8988T (cell line): Measurements from ENCODE around the gene SPATA31C1.
"Not testable (repeated sequence)": the region's sequence is repeated elsewhere in the genome, so short reads cannot be mapped to it uniquely, and the experiment has no call there.

Experiments
- DNase-seq: peaks from one replicate; pipeline ENCODE4 v3.0.0; 2011

Gene SPATA31C1

GRCh38 chr9:87887661-87888480 is 29.9 kb upstream of the SPATA31C1 start:
- DNase-seq = no peak

GRCh38 chr9:87888501-87888900 is 29.3 kb upstream of the SPATA31C1 start:
- DNase-seq = no peak

DNA sequence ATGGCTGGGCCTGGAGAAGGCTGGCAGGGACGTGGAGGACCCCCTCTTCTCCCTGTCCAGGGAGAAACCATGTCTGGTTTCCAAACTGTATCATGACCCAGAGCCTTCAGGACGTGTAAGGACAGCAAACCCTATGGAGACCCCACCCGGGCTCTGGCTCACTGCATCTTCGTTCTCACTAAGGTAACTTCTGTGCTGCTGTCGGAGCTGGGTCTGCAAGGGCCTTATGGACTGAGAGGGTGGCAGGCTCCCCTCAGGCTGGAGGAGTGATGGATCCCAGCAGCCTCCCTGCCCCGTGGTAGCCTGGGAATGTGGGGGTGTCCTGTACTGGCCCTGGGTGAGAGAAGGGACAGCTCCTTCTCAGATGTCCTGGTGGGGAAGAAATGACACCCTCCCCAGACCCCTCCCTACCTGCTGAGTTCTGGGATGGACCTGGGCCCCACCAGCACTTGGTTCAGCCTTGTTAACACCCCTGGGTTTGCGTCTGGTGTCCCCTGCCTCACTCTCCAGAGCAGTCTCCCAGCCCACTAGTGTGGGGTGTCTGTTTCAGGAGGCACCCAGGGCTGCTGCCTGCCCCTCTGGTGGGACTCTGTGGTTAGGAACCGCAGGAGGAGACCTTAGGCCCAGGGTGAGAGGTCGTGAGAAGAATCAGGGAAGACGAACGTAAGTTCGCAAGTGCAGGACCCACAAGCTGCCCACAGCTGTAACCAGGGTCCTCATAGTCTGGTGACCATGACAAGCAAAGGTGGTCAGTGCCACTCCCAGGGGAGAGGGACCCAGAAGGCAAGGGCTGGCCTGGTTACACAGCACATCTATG is 28.5 kb upstream of the SPATA31C1 start:
- no peak for DNase-seq

DNA sequence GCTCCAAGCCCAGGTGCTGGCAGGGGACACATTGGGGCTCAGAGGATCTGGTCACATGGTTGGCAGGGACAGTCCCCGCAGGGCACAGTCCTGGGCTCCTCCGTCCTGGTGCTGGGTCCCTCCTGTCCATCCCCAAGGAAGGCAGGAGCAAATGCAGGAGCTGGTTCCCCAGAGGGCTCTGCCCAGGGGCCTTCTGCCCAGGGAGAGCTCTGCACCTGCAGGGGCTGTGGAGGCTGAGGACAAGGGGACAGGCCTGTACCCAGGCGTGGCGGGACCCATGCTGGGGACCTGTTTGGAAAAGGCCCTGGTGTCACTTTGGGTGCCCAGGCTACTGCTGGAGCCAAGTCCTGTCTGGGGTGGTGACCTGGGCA is 27.9 kb upstream of the SPATA31C1 start:
- no peak for DNase-seq

DNA sequence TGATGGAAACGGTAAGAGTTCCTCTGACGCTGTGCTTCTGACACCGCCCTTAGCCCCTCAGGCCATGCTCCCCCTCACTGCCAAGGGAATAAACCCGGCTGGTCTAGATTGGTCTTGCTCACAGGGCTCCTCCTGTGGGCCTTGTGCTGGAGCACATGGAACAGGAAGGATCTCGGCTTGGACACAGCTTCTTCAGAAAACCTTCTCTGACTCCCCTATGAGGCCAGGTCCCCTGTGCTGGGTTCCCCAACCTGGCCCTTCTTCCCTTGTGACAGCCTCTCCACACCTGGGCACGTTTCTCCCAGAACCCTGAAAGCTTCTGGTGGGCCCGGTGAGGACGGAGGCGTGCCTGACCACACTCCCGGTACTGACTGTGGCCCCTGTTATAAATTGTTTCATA is 26.9 kb upstream of the SPATA31C1 start:
- no peak for DNase-seq

DNA sequence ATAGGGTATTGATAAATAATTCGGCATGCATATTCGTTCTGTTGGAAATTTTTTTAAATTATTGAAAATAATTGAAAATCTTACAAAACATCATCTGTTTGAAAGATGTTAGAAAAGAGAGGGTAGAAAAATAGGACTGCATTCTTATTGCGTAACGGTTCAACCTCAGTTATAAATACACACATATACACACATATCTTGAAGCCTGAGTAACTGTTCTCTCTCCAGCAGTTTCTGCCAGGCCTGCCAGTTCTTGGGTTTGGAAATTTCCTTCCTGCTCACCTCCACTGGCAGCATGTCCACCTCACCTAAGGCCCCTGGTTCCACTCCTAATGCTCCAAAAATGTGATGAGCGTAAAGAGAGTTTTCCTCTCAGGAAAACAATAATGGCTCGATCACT is 26.0 kb upstream of the SPATA31C1 start:
- no peak for DNase-seq

DNA sequence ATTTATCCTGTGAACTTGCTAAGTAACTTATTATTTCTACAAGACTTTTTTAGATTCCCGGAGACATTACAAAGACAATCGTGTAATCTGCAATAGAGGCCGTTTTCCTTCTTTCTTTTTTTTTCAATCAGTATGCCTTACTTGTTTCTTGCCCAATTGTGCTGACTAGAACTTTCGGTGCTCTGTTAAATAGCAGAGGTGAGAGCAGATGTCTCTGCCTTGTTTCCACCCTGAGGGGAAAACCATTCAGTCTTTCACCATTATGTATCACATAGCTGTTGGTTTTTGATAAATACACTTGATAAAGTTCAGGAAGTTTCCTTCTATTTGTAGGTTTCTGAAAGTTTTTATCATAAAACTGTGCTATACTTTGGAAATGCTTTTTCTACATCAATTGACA is 24.8 kb upstream of the SPATA31C1 start:
- DNase-seq = no peak

DNA sequence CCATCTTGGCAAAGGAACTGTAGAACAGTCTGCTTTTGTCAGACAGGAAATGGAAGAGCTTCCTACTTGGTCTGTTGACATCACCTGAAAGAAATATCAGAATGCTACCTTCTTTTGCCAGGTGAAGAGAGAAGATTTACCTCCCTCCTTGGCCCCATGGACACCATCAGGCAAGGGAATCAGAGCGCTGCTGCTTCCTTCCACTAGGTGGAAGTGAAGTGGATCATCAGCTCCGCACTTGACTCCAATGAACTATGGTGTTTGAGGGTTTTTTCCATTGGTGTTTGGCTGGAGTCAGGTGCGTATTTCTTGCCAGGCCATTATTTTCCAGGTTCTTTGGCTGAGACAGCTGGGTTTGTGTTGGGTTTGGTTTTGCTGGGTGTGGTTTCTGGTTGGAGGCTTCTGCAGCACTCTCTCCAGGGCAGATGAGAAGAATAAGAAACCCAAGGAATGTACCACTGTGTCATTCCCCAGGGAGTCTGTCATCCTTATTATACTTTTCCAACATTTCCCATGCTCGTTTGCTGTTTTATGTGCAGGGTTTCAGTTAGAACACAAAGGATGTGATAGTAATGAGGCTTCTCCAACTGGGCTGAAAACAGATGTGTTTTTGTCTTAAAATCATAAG is 22.6 kb upstream of the SPATA31C1 start:
- no peak for DNase-seq

GRCh38 chr9:87896891-87897290 is 20.9 kb upstream of the SPATA31C1 start:
- no peak for DNase-seq

DNA sequence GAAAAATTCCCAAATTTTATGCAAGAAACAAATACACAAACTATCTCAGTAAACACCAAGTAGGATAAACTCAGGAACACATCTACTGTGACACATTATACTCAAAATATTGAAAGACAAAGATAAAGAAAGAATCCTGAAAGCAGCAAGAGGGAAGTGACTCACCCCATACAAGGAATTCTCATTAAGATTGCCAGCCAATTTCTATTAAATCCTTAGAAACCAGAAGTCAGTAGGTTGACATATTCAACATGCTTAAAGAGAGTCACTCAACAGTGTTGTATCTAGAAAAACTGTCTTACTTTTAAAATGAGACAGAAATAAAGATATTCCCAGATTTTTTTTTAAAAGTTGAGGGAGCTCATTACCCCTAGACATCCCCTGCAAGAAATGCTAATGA is 19.6 kb upstream of the SPATA31C1 start:
- no peak for DNase-seq

DNA sequence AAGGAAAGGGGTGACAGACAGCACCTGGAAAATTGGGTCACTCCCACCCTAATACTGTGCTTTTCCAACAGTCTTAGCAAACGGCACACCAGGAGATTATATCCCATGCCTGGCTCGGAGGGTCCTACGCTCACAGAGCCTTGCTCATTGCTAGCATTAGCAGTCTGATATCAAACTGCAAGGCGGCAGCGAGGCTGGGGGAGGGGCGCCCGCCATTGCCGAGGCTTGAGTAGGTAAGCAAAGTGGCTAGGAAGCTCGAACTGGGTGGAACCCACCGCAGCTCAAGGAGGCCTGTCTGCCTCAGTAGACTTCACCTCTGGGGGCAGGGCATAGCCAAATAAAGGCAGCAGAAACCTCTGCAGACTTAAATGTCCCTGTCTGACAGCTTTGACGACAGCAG is 15.4 kb upstream of the SPATA31C1 start:
- not testable (repeated sequence) for DNase-seq

DNA sequence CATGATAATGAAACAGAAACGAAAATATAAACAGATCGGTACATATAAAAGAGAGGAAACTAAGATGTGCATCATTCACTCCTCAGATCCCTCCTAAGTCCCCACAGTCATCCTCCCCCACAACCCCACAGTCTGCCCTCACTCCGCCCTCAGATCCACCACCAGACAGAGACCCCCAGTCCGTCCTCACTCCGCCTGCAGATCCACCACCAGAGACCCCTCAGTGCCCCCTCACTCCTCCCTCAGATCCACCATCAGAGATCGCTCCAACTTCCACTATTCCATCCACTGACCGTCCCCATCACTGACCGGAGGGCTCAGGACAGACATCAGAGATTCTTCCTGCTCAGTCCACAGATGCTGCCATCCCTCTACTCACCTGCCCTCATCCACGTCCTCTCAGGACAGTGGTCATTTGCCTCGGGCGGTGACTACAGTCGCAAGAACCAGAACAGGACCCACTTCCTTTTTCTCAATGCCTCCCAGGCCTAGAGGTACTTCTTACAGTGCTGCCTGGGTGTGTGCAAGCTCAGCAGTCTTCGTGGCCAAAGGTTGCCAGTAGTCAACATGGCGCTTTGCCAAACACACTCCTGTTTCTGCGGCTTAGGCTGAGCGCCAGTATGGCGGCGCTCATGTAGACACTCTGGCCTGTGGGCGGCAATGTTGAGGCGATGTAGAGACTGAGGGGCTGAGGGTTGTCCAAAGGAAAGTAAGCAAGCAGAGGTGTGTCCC is 8.3 kb upstream of the SPATA31C1 start:
- DNase-seq = peak; percentile 26

DNA sequence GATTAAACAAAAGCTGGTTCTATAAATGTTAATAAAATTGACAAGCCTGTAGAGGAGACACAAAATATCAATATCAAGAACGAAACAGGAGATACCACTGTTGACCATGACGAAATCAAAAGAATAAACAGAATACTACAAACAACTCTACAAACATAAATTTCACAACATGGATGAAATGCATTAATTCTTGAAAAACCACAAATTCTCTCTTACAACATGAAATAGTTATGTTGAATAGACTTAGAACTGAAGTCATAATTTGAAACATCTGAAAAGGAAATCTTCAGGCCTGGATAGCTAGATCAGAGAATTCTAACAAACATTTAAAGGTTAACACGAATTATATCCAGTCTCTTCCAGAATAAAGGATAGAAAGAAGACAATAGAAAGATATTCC is 6.9 kb upstream of the SPATA31C1 start:
- no peak for DNase-seq

DNA sequence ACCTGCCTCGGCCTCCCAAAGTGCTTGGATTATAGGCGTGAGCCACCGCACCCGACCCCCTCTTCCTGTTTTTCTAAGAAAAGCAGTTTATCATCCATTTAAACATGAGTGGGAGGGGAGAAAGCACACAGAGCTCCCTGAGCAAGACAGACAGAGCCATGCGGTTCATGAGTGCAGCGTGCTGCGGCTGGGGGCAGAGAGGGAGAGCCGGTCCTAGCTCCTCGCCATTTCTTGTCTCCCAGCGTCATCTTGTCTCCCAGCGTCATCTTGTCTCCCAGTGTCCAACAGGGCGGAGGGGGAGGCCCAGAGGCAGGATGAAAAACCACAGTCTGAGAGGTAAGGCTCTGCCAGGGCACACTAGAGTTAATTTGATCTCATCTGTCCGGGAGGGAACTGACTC is 1.3 kb downstream of the SPATA31C1 start:
- not testable (repeated sequence) for DNase-seq

DNA sequence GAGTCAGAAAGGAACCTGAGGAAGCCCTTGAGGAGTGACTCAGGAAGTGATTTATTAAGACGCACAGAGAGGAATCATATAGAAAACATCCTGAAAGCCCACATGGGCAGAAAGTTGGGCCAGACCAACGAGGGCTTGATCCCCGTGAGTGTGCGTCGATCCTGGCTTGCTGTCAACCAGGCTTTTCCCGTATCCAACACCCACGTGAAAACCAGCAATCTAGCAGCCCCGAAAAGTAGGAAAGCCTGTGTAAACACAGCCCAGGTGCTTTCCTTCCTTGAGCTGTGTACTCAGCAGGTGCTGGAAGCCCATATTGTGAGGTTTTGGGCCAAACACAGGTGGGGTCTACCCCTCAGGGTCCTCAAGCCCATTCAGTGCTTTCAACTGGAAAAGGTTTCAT is 3.8 kb downstream of the SPATA31C1 start:
- DNase-seq = not testable (repeated sequence)

DNA sequence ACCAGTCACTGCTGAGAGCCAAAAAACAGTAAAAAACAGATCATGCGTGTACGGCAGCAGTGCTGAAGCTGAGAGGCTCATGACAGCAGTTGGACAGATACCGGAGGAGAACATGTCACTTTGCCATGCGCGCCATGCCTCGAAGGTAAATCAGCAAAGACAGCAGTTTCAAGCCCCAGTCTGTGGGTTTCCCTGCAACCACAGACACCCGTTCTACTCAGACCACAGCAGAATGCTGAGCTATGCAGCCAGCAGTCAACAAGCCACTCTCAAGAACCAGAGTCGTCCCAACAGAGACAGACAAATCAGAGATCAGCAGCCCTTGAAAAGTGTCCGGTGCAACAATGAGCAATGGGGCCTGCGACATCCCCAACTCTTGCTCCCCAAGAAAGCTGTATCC is 5.2 kb downstream of the SPATA31C1 start:
- DNase-seq = not testable (repeated sequence)

DNA sequence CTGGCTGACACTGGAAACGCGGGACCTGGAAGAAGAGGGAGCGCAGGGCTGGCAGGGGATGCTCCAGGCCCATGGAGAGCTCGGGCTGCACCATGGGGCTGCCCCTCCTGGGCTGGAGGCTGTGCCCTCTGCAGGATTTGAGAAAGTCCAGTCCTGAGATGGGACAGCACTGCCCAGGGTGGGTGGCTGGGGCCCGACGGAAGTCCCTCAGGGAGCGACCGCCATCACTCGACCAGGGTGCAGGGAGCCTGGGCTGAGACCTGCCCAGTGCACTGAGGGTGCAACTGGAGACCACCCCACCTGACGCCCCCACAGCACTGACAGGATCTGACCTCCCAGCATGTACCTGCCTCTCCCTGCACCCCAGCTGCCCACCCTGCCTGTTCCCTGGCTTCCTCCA is 7.1 kb downstream of the SPATA31C1 start:
- DNase-seq = not testable (repeated sequence)

- not testable (repeated sequence) for DNase-seq
Measured at GRCh38 chr9:87929152-87929551, 11.4 kb downstream of the SPATA31C1 start.

DNA sequence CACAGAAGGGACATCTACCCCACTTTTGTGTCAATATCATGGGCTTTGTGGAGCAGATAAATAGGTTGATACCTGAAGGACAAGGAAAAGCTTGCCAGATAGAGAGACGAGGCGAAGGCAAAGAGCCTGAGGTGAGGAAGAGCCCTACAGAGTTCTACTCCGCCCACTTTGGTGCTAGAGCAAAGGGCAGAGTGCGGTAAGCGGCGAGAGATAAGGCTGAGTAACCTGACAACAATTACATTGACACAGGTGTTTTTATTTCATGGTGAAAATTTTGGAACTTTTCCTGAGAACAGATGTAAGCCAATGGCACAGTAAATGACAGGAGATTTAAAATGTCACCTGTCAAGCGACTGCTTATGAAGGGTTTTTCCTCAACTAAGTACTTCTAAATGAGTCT is 16.7 kb downstream of the SPATA31C1 start:
- not testable (repeated sequence) for DNase-seq

DNA sequence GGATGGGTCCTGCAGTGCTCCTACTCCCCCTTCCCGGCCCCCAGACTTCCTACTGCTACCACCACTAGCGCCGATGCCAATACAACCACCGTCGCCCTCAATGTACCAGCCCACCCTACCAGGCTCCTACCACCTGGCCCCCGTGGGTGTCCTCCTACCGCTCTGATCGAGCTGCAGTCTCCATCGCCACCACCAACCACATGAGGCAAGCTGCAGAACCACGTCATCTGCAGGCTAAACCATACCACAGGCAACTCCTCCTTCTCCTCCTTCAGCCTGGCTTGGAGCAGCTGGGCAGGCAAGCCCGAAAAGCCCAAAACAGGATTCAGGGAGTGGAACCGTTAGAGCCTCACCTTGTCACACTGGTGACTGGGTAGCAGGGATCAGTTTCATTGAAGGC is 19.6 kb downstream of the SPATA31C1 start:
- DNase-seq = not testable (repeated sequence)

- DNase-seq = not testable (repeated sequence)
Measured at GRCh38 chr9:87937918-87938317, 20.2 kb downstream of the SPATA31C1 start.

- DNase-seq = not testable (repeated sequence)
Measured at GRCh38 chr9:87938336-87938735, 20.6 kb downstream of the SPATA31C1 start.

GRCh38 chr9:87939096-87939495 is 21.3 kb downstream of the SPATA31C1 start:
- not testable (repeated sequence) for DNase-seq
